DOHH2 (cell line): Measurements from ENCODE around the gene BLOC1S1.

Experiments
- H3F3A ChIP-seq: fragments of 200-600 bp; sonication (generic), shearing (Covaris generic); 2 replicates; pipeline ENCODE4 v1.6.0; 2016; ENCODE audit warnings: antibody characterized with exemption, mild to moderate bottlenecking; ENCODE audit not compliant: control insufficient read depth, insufficient read depth
- H3K27ac ChIP-seq: fragments of 200-600 bp; sonication (generic); 2 replicates; pipeline ENCODE4 v1.5.1; 2014; ENCODE audit warnings: low read depth, mild to moderate bottlenecking, low read length, moderate library complexity
- H3K27me3 ChIP-seq: fragments of 200-600 bp; sonication (generic); 2 replicates; pipeline ENCODE4 v1.6.1; 2014; ENCODE audit warnings: mild to moderate bottlenecking, low read length, mixed read lengths; ENCODE audit not compliant: control insufficient read depth
- H3K36me3 ChIP-seq: fragments of 200-600 bp; sonication (generic); 2 replicates; pipeline ENCODE4 v1.6.1; 2014; ENCODE audit warnings: mild to moderate bottlenecking, low read length, moderate library complexity, mixed read lengths; ENCODE audit not compliant: control insufficient read depth
- H3K4me1 ChIP-seq: fragments of 200-600 bp; sonication (generic); 2 replicates; pipeline ENCODE4 v1.6.1; 2014; ENCODE audit warnings: mild to moderate bottlenecking, low read length, mixed read lengths; ENCODE audit not compliant: control insufficient read depth
- H3K4me2 ChIP-seq: fragments of 200-600 bp; sonication (generic); 2 replicates; pipeline ENCODE4 v1.6.0; 2014; ENCODE audit warnings: mild to moderate bottlenecking, low read length, moderate library complexity
- H3K4me3 ChIP-seq: fragments of 200-600 bp; sonication (generic); 2 replicates; pipeline ENCODE4 v1.5.1; 2014; ENCODE audit warnings: mild to moderate bottlenecking, low read length, mixed read lengths
- H3K79me2 ChIP-seq: fragments of 200-600 bp; sonication (generic); 2 replicates; pipeline ENCODE4 v1.6.1; 2014; ENCODE audit warnings: mild to moderate bottlenecking, low read length, mixed read lengths; ENCODE audit not compliant: control insufficient read depth
- H3K9me2 ChIP-seq: fragments of 200-600 bp; sonication (generic); replicated peaks from 2 replicates; pipeline ENCODE4 v1.6.1; 2014; ENCODE audit warnings: mild to moderate bottlenecking, low read length, mixed read lengths; ENCODE audit not compliant: control insufficient read depth
- H3K9me3 ChIP-seq: fragments of 200-600 bp; sonication (generic); 2 replicates; pipeline ENCODE4 v1.6.1; 2014; ENCODE audit warnings: antibody characterized with exemption, low read length, mixed read lengths; ENCODE audit not compliant: control insufficient read depth, insufficient read depth
- H4K20me1 ChIP-seq: fragments of 200-600 bp; sonication (generic); 2 replicates; pipeline ENCODE4 v1.6.0; 2014; ENCODE audit warnings: low read depth, mild to moderate bottlenecking, antibody characterized with exemption, low read length, moderate library complexity; ENCODE audit not compliant: control insufficient read depth, insufficient read depth
- CTCF ChIP-seq: fragments of 200-600 bp; sonication (generic); IDR thresholded peaks from one replicate; pipeline ENCODE4 v1.5.1; 2014; ENCODE audit warnings: antibody characterized with exemption, mild to moderate bottlenecking, low read depth, low read length; ENCODE audit not compliant: poor library complexity, severe bottlenecking
- EZH2phosphoT487 ChIP-seq: fragments of 200-600 bp; sonication (generic); IDR thresholded peaks from 2 replicates; pipeline ENCODE4 v1.6.1; 2017; ENCODE audit warnings: borderline replicate concordance, mild to moderate bottlenecking, antibody characterized with exemption, low read length, moderate library complexity, mixed read lengths

The BLOC1S1 gene

GRCh38 chr12:55699471-55700055 lies 16.3 kb upstream of the BLOC1S1 start:
- H3F3A ChIP-seq: no peaks in the 10 kb centered on the region
- peaks cover 11% of the 10 kb centered on the region; the same call in 1 of the 2 replicates for H3K27me3 ChIP-seq
- no peak for TF ChIP-seq EZH2phosphoT487
- no peak for TF ChIP-seq CTCF
- no peaks in the 10 kb centered on the region for H3K9me3 ChIP-seq
- H4K20me1 ChIP-seq: no peaks in the 10 kb centered on the region
- no peaks in the 10 kb centered on the region for H3K79me2 ChIP-seq
- no peaks in the 10 kb centered on the region for H3K4me1 ChIP-seq
- H3K9me2 ChIP-seq: no peaks in the 10 kb centered on the region
- no peak overlapping the region for H3K27ac ChIP-seq
- no peaks in the 10 kb centered on the region for H3K36me3 ChIP-seq
- H3K4me2 ChIP-seq: no peak overlapping the region
- H3K4me3 ChIP-seq: no peak overlapping the region

- H3K4me2 ChIP-seq: no peak overlapping the region
- no peaks in the 10 kb centered on the region for H3F3A ChIP-seq
- H3K9me3 ChIP-seq: no peaks in the 10 kb centered on the region
- no peaks in the 10 kb centered on the region for H3K79me2 ChIP-seq
- no peak overlapping the region for H3K4me3 ChIP-seq
- H3K27ac ChIP-seq: no peak overlapping the region
- H4K20me1 ChIP-seq: no peaks in the 10 kb centered on the region
- TF ChIP-seq EZH2phosphoT487 (no peak), CTCF (no peak)
- no peaks in the 10 kb centered on the region for H3K36me3 ChIP-seq
- no peaks in the 10 kb centered on the region for H3K9me2 ChIP-seq
- H3K27me3 ChIP-seq: peaks cover 11% of the 10 kb centered on the region; the same call in 1 of the 2 replicates
- no peaks in the 10 kb centered on the region; the same call in 1 of the 2 replicates for H3K4me1 ChIP-seq
Measured at GRCh38 chr12:55700255-55701018, 15.4 kb upstream of the BLOC1S1 start.

GRCh38 chr12:55702861-55703260 lies 13.0 kb upstream of the BLOC1S1 start:
- H3K27me3 ChIP-seq: peaks cover 10% of the 10 kb centered on the region
- H3K27ac ChIP-seq: no peak overlapping the region
- no peaks in the 10 kb centered on the region for H3K9me3 ChIP-seq
- H3F3A ChIP-seq: no peaks in the 10 kb centered on the region
- no peak overlapping the region for H3K4me2 ChIP-seq
- H3K9me2 ChIP-seq: no peaks in the 10 kb centered on the region
- no peaks in the 10 kb centered on the region for H4K20me1 ChIP-seq
- no peaks in the 10 kb centered on the region for H3K36me3 ChIP-seq
- H3K79me2 ChIP-seq: no peaks in the 10 kb centered on the region
- H3K4me1 ChIP-seq: peaks cover 10% of the 10 kb centered on the region
- no peak for TF ChIP-seq EZH2phosphoT487
- no peak for TF ChIP-seq CTCF
- H3K4me3 ChIP-seq: no peak overlapping the region
